Loucy (cell line): Measurements from ENCODE around the gene KLK10.

ENCODE experiments used
- EZH2phosphoT487 ChIP-seq: fragments of 200-600 bp; IDR thresholded peaks from 2 replicates; pipeline ENCODE4 v1.6.1; 2018; ENCODE audit warnings: antibody characterized with exemption, mild to moderate bottlenecking, moderate library complexity, borderline replicate concordance
- TF ChIP-seq, protein P1 (sequence below): fragments of 200-600 bp; sonication (generic); conservative IDR thresholded peaks from 2 replicates; pipeline ENCODE4 v1.5.1; 2014; ENCODE audit warnings: mild to moderate bottlenecking, antibody characterized with exemption, low read length

DNA sequence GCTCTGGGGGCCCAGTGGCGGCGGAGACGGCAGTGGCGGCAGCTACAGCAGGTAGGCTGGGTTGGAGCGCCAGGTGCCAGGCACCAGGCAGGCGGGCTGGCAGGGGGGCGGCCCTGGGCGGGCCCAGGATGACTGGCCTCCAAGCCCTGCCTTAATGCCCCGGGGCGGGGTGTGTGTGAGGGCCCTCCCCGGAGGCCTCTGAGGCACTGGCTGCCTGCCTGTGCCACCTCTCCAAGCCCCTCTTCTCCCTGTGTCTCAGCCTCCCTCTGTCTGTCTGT is 7.0 kb upstream of the KLK10 start, which contains the start of gene KLK11:
- no peak for TF ChIP-seq EZH2phosphoT487
- TF ChIP-seq, protein P1, sequence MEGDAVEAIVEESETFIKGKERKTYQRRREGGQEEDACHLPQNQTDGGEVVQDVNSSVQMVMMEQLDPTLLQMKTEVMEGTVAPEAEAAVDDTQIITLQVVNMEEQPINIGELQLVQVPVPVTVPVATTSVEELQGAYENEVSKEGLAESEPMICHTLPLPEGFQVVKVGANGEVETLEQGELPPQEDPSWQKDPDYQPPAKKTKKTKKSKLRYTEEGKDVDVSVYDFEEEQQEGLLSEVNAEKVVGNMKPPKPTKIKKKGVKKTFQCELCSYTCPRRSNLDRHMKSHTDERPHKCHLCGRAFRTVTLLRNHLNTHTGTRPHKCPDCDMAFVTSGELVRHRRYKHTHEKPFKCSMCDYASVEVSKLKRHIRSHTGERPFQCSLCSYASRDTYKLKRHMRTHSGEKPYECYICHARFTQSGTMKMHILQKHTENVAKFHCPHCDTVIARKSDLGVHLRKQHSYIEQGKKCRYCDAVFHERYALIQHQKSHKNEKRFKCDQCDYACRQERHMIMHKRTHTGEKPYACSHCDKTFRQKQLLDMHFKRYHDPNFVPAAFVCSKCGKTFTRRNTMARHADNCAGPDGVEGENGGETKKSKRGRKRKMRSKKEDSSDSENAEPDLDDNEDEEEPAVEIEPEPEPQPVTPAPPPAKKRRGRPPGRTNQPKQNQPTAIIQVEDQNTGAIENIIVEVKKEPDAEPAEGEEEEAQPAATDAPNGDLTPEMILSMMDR = no peak
